GM23338 (cell line): Measurements from ENCODE around the gene ECSCR. TPM values are rescaled to one million over a fixed set of nuclear protein-coding genes. Genes with fewer than 3 reads are reported as not detected.
A peak's percentile ranks its signal among the peaks of the same experiment; 100 is the strongest.

Experiments used
- ATAC-seq: fragments of 200-7000 bp; cut with Tn5 transposase; 3 replicates; pipeline ENCODE4 v1.9.1; 2020
- DNase-seq: peaks from one replicate; pipeline ENCODE4 v3.0.0-alpha.2; 2015; ENCODE audit warnings: low spot score
- H2AFZ ChIP-seq: fragments of 200-600 bp; sonication (generic); 2 replicates; pipeline ENCODE4 v1.8.0; 2016; ENCODE audit warnings: antibody characterized with exemption, mild to moderate bottlenecking, moderate library complexity
- H3F3A ChIP-seq: fragments of 200-600 bp; sonication (generic); replicated peaks from 2 replicates; pipeline ENCODE4 v1.8.0; 2017; ENCODE audit warnings: antibody characterized with exemption, mixed run types, low read depth
- H3K27ac ChIP-seq: fragments of 200-600 bp; sonication (generic); 2 replicates; pipeline ENCODE4 v1.6.1; 2016; ENCODE audit warnings: low read depth
- H3K27me3 ChIP-seq: fragments of 200-600 bp; sonication (generic); 2 replicates; pipeline ENCODE4 v1.8.0; 2016; ENCODE audit warnings: mild to moderate bottlenecking, mixed run types, moderate library complexity; ENCODE audit not compliant: insufficient read depth
- H3K36me3 ChIP-seq: fragments of 200-600 bp; sonication (generic); 2 replicates; pipeline ENCODE4 v1.8.0; 2016; ENCODE audit warnings: mild to moderate bottlenecking; ENCODE audit not compliant: insufficient read depth
- H3K4me1 ChIP-seq: fragments of 200-600 bp; sonication (generic); 2 replicates; pipeline ENCODE4 v1.8.0; 2016; ENCODE audit warnings: mild to moderate bottlenecking, moderate library complexity; ENCODE audit not compliant: insufficient read depth
- H3K4me2 ChIP-seq: fragments of 200-600 bp; sonication (generic); 2 replicates; pipeline ENCODE4 v1.7.1; 2017; ENCODE audit warnings: mixed run types
- H3K4me3 ChIP-seq: fragments of 200-600 bp; sonication (generic); 2 replicates; pipeline ENCODE4 v1.6.1; 2016; ENCODE audit warnings: mixed run types
- H3K79me2 ChIP-seq: fragments of 200-600 bp; sonication (generic); replicated peaks from 2 replicates; pipeline ENCODE4 v1.8.0; 2017; ENCODE audit warnings: mild to moderate bottlenecking; ENCODE audit not compliant: insufficient read depth
- H3K9me2 ChIP-seq: fragments of 200-600 bp; sonication (generic); 2 replicates; pipeline ENCODE4 v1.8.0; 2017; ENCODE audit not compliant: insufficient read depth
- H4K20me1 ChIP-seq: fragments of 200-600 bp; sonication (generic); replicated peaks from 2 replicates; pipeline ENCODE4 v1.8.0; 2017; ENCODE audit warnings: mild to moderate bottlenecking; ENCODE audit not compliant: insufficient read depth
- H3K27ac Mint-ChIP-seq: 2 replicates; pipeline ENCODE4 v1.8.0; 2020; ENCODE audit warnings: inconsistent platforms, mild to moderate bottlenecking, moderate library complexity, mixed read lengths
- H3K27me3 Mint-ChIP-seq: 3 replicates; pipeline ENCODE4 v1.8.0; 2022; ENCODE audit warnings: low read depth, mild to moderate bottlenecking, moderate library complexity, mixed read lengths, inconsistent platforms; ENCODE audit not compliant: insufficient read depth, poor library complexity
- H3K36me3 Mint-ChIP-seq: 3 replicates; pipeline ENCODE4 v1.8.0; 2021; ENCODE audit warnings: low read depth, mild to moderate bottlenecking, inconsistent platforms, moderate library complexity, mixed read lengths
- H3K4me1 Mint-ChIP-seq: 3 replicates; pipeline ENCODE4 v1.8.0; 2020; ENCODE audit warnings: mild to moderate bottlenecking, inconsistent platforms, mixed read lengths
- H3K4me3 Mint-ChIP-seq: 3 replicates; pipeline ENCODE4 v1.8.0; 2021; ENCODE audit warnings: moderate library complexity, mild to moderate bottlenecking, inconsistent platforms, mixed read lengths
- H3K9me3 Mint-ChIP-seq: 3 replicates; pipeline ENCODE4 v1.8.0; 2020; ENCODE audit warnings: moderate library complexity, mild to moderate bottlenecking, inconsistent platforms, mixed read lengths
- CREB1 ChIP-seq: fragments of 250-450 bp; sonication (Bioruptor Pico); IDR thresholded peaks from 2 replicates; pipeline ENCODE4 v1.5.0; 2020; ENCODE audit warnings: low read depth, mild to moderate bottlenecking, moderate library complexity
- CTCF ChIP-seq, 2 experiments: fragments of 200-600 bp in 1 of 2; sonication (generic) in 1 of 2; conservative IDR thresholded peaks; 2 replicates each; pipeline versions ENCODE4 v1.5.1 to v1.6.1; 2016 to 2017; ENCODE audit warnings: antibody characterized with exemption in 2 of 2, low read depth in 2 of 2, mild to moderate bottlenecking in 2 of 2, moderate library complexity in 1 of 2
- ETS1 ChIP-seq: IDR thresholded peaks from 2 replicates; pipeline ENCODE4 v1.6.1; 2016; ENCODE audit warnings: antibody characterized with exemption
- EZH2phosphoT487 ChIP-seq: fragments of 200-600 bp; sonication (generic); IDR thresholded peaks from one replicate; pipeline ENCODE4 v1.8.1; 2018; ENCODE audit warnings: antibody characterized with exemption; ENCODE audit not compliant: unreplicated experiment
- NANOG ChIP-seq: IDR thresholded peaks from 2 replicates; pipeline ENCODE4 v1.6.1; 2016; ENCODE audit warnings: antibody characterized with exemption, borderline replicate concordance
- POLR2AphosphoS5 ChIP-seq: IDR thresholded peaks from 2 replicates; pipeline ENCODE4 v1.6.1; 2016; ENCODE audit warnings: antibody characterized with exemption, low read depth
- REST ChIP-seq: IDR thresholded peaks from one replicate; pipeline ENCODE4 v1.6.1; 2018; ENCODE audit warnings: antibody characterized with exemption; ENCODE audit not compliant: unreplicated experiment
- STAT1 ChIP-seq: IDR thresholded peaks from one replicate; pipeline ENCODE4 v1.6.1; 2016; ENCODE audit warnings: antibody characterized with exemption; ENCODE audit not compliant: unreplicated experiment
- ZNF114 ChIP-seq: fragments of 250-450 bp; sonication (Bioruptor Pico); IDR thresholded peaks from 2 replicates; pipeline ENCODE4 v1.5.0; 2020; ENCODE audit warnings: mild to moderate bottlenecking, moderate library complexity
- polyA plus RNA-seq: library from polyadenylated mRNA; unstranded; fragments of >200 nt; fragmentation: Nextera tagmentation; extraction: Ambion mirVana; gene quantifications from 2 replicates; pipeline ENCODE4 v1.2.1, GENCODE V29; 2016
- total RNA-seq: library from RNA; depleted of rRNA; stranded (reverse); fragments of >200 nt; shearing (Covaris generic); gene quantifications from 2 replicates; pipeline ENCODE4 v1.2.3, GENCODE V29; 2014

Gene ECSCR
- total and polyA plus RNA-seq, 2 experiments from 2014 or later: 2.2 to 2.6 TPM

- Mint-ChIP-seq H3K27ac (peak overlapping the region; percentile 35; the same call in 1 of the 2 replicates), H3K27me3 (peaks cover 23% of the 10 kb centered on the region), H3K36me3 (no peaks in the 10 kb centered on the region; the same call in 2 of the 3 replicates), H3K9me3 (no peaks in the 10 kb centered on the region), H3K4me3 (peak overlapping the region; percentile 9; the same call in 1 of the 3 replicates), H3K4me1 (peaks cover 37% of the 10 kb centered on the region)
- peak overlapping the region; percentile 1; the same call in 1 of the 2 replicates for H3K4me2 ChIP-seq
- no peaks in the 10 kb centered on the region for H3K79me2 ChIP-seq
- H4K20me1 ChIP-seq: no peaks in the 10 kb centered on the region
- no peak overlapping the region for H3K4me3 ChIP-seq
- peaks cover 17% of the 10 kb centered on the region for H3K4me1 ChIP-seq
- H3K27me3 ChIP-seq: no peaks in the 10 kb centered on the region
- 0 out of 2 replicates have a peak, but pooled peaks cover 7% of the 10 kb centered on the region for H3F3A ChIP-seq
- H3K9me2 ChIP-seq: no peaks in the 10 kb centered on the region
- H2AFZ ChIP-seq: peak overlapping the region; percentile 64
- DNase-seq: no peak
- no peak for TF ChIP-seq EZH2phosphoT487
- no peak for TF ChIP-seq ZNF114 (CRISPR knock-in tag)
- TF ChIP-seq ETS1: no peak
- TF ChIP-seq CREB1 (CRISPR knock-in tag): no peak
- no peak for TF ChIP-seq STAT1
- TF ChIP-seq CTCF (conservative IDR thresholded peaks at IDR 0.05; ENCODE audit: low read depth in 2 of 2): no peak
- no peak for TF ChIP-seq POLR2AphosphoS5
- TF ChIP-seq REST: no peak
- no peak for TF ChIP-seq NANOG
- ATAC-seq: peak; percentile 14
- 0 out of 2 replicates have a peak overlapping the region, but pooled peaks have one; percentile 36 for H3K27ac ChIP-seq
- no peaks in the 10 kb centered on the region for H3K36me3 ChIP-seq
Observed at GRCh38 chr5:139472386-139473030, 10.0 kb upstream of the ECSCR start.
